Suprapubic skin (tissue), 4 donors: ENCODE measurements around the gene STX8. TPM values are rescaled to one million over a fixed set of nuclear protein-coding genes. Genes with fewer than 3 reads are reported as not detected.
A peak's percentile ranks its signal among the peaks of the same experiment; 100 is the strongest.

Source experiments
- DNase-seq, 2 donors: peaks; one replicate each; pipeline ENCODE4 v3.0.0-alpha.2; 2019; ENCODE audit warnings: low spot score in 2 of 2
- H3K27ac ChIP-seq: fragments of 200-600 bp; sonication (generic); one replicate; pipeline ENCODE4 v1.5.1; 2019
- H3K27me3 ChIP-seq: fragments of 200-600 bp; sonication (generic); one replicate; pipeline ENCODE4 v1.5.1; 2019
- H3K36me3 ChIP-seq: fragments of 200-600 bp; sonication (generic); one replicate; pipeline ENCODE4 v1.5.1; 2019
- H3K4me1 ChIP-seq: fragments of 200-600 bp; sonication (generic); one replicate; pipeline ENCODE4 v1.5.1; 2019
- H3K4me3 ChIP-seq: fragments of 200-600 bp; sonication (generic); one replicate; pipeline ENCODE4 v1.5.1; 2019; ENCODE audit warnings: mild to moderate bottlenecking
- H3K9me3 ChIP-seq: fragments of 200-600 bp; sonication (generic); one replicate; pipeline ENCODE4 v1.5.1; 2019
- CTCF ChIP-seq, 2 donors: fragments of 200-600 bp in 1 of 2; fragments of 450-650 bp in 1 of 2; sonication (generic) in 1 of 2; IDR thresholded peaks; one replicate each; pipeline ENCODE4 v1.5.1; 2016 to 2019; ENCODE audit warnings: antibody characterized with exemption in 2 of 2, mild to moderate bottlenecking in 1 of 2, moderate library complexity in 1 of 2
- EP300 ChIP-seq: sonication (generic); formaldehyde crosslinking; IDR thresholded peaks from one replicate; pipeline ENCODE4 v1.6.1; 2017; ENCODE audit warnings: antibody characterized with exemption
- POLR2A ChIP-seq, 2 donors: fragments of 450-650 bp; IDR thresholded peaks; one replicate each; pipeline ENCODE4 v1.6.1; 2017; ENCODE audit warnings: antibody characterized with exemption in 2 of 2, mild to moderate bottlenecking in 2 of 2, moderate library complexity in 2 of 2
- POLR2AphosphoS5 ChIP-seq, 3 donors: sonication (generic); formaldehyde crosslinking; IDR thresholded peaks; one replicate each; pipeline ENCODE4 v1.6.1; 2017; ENCODE audit warnings: antibody characterized with exemption in 3 of 3
- WGBS: methylation state at CpG from one replicate; pipeline ENCODE4 v1.1.5; 2018; 5-methylcytosine and 5-hydroxymethylcytosine counted together
- total RNA-seq, 4 donors: library from RNA; depleted of rRNA; stranded (reverse); fragments of >200 nt; gene quantifications; one replicate each; pipeline ENCODE4 v1.1.0, GENCODE V29; 2016

Gene STX8
- total RNA-seq, 4 donors from 2014 or later: 21.5 to 74.0 (median 38.4) TPM

DNA sequence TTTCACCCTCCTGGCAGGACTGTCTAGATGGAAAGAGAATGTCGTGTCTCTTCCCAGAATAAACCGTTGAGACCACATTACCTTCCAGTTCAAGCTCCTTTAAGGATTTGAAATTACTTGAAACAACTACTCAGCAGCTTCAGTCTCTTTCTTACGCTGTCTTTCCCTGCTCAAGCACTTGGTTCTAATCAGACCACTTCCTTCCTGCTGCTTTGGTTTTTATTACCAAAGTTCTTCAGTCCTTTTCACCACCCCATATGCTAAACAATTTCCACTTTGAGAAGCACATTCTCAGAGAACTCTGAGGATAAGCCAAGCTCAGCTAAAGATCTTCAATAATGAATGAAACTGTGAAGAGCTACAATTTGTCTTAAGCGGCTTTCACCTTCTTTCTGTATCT lies 105.4 kb downstream of the STX8 start:
- no peak overlapping the region for H3K4me3 ChIP-seq
- no peaks in the 10 kb centered on the region for H3K9me3 ChIP-seq
- TF ChIP-seq CTCF (IDR thresholded peaks at IDR 0.05) (no peak), POLR2A (IDR thresholded peaks at IDR 0.05) (no peak), EP300 (no peak), POLR2AphosphoS5 (IDR thresholded peaks at IDR 0.05) (no peak)
- H3K4me1 ChIP-seq: no peaks in the 10 kb centered on the region
- H3K27me3 ChIP-seq: no peaks in the 10 kb centered on the region
- DNase-seq: no peak
- no peaks in the 10 kb centered on the region for H3K36me3 ChIP-seq
- WGBS: 58% methylated on average over 4 of the region's 4 CpGs
- no peak overlapping the region for H3K27ac ChIP-seq

GRCh38 chr17:9468937-9469336 lies 106.7 kb downstream of the STX8 start:
- TF ChIP-seq EP300 (no peak), POLR2A (IDR thresholded peaks at IDR 0.05) (no peak), POLR2AphosphoS5 (IDR thresholded peaks at IDR 0.05) (no peak), CTCF (IDR thresholded peaks at IDR 0.05) (no peak)

GRCh38 chr17:9468532-9468931 lies 107.1 kb downstream of the STX8 start:
- no peak for DNase-seq
- H3K27me3 ChIP-seq: no peaks in the 10 kb centered on the region
- 92% methylated on average over 8 of the region's 10 CpGs for WGBS

More at GRCh38 chr17:9468937-9469336, 106.7 kb downstream of the STX8 start:
- no peaks in the 10 kb centered on the region for H3K4me1 ChIP-seq
- H3K27me3 ChIP-seq: no peaks in the 10 kb centered on the region
- WGBS: 92% methylated on average over 4 of the region's 4 CpGs
- H3K36me3 ChIP-seq: no peaks in the 10 kb centered on the region
- no peak for DNase-seq
- H3K4me3 ChIP-seq: no peak overlapping the region
- no peak overlapping the region for H3K27ac ChIP-seq
- H3K9me3 ChIP-seq: no peaks in the 10 kb centered on the region

DNA sequence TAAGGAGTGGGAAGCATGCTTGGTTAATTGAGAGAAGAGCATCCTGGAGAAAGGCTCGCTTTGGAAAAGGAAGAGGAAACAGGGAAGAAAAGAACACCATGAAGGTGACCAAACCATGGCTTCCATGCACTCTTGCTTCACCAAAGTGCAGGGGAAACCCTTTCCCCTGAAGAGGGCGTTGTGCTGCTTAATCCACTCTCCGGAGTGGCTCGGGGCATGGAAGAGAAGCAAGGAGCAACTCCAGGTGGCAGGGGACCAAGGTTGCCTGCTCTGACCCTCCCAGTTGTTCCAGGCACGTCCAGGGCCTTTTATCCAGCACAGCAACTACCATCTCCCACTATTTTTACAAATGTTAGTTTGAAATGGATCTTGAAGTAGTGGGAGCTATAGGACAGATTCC lies 108.1 kb downstream of the STX8 start:
- no peak for DNase-seq
- TF ChIP-seq CTCF (IDR thresholded peaks at IDR 0.05) (no peak), EP300 (no peak), POLR2AphosphoS5 (IDR thresholded peaks at IDR 0.05) (no peak), POLR2A (IDR thresholded peaks at IDR 0.05) (no peak)
- Histone ChIP-seq H3K27ac (no peak overlapping the region), H3K27me3 (no peaks in the 10 kb centered on the region), H3K4me3 (no peak overlapping the region), H3K9me3 (no peaks in the 10 kb centered on the region), H3K36me3 (no peaks in the 10 kb centered on the region), H3K4me1 (no peaks in the 10 kb centered on the region)
- 71% methylated on average over 5 of the region's 5 CpGs for WGBS

More at GRCh38 chr17:9468532-9468931, 107.1 kb downstream of the STX8 start:
- TF ChIP-seq POLR2AphosphoS5 (IDR thresholded peaks at IDR 0.05): no peak
- TF ChIP-seq POLR2A (IDR thresholded peaks at IDR 0.05): no peak
- no peak for TF ChIP-seq EP300
- H3K4me1 ChIP-seq: no peaks in the 10 kb centered on the region
- H3K36me3 ChIP-seq: no peaks in the 10 kb centered on the region
- no peak overlapping the region for H3K27ac ChIP-seq
- no peaks in the 10 kb centered on the region for H3K9me3 ChIP-seq
- no peak overlapping the region for H3K4me3 ChIP-seq

DNA sequence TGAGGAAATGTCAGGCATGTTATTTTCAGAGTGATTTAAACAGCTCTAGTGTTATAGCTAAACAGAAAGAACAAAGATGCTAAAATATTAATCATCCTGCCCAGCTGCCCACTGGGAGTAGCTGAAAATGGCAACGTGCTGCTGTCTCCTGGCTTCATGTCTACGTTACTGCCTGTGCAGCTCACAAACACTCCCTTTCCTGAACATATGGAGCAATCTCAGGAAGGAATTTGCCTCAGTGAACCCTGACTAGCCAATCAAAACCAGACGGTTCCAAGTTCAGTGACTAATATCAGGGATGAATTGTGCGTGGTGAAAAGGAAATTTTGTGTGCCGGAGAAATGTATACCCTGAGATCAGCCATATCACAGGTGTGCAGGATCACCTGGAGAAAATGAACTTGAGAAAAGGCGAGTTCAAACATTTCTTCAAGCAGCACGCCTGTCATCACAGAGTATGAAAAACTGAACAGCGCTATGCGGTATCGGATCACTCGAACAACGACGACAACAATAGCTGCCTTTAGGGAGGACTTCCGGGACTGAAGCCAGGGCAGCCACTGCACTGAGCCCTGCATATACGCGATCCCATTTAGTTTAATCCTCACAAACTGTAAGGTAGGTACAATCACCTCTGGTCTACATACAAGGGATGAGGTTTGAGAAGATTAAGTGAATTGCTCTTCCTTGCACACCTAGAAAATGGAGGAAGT lies 110.3 kb downstream of the STX8 start:
- DNase-seq: no peak
- H3K4me3 ChIP-seq: peak overlapping the region; percentile 8
- no peak overlapping the region for H3K27ac ChIP-seq

More for the DNA sequence above, 110.3 kb downstream of the STX8 start:
- no peaks in the 10 kb centered on the region for H3K27me3 ChIP-seq
- H3K9me3 ChIP-seq: no peaks in the 10 kb centered on the region
- WGBS: 66% methylated on average over 16 of the region's 16 CpGs
- H3K4me1 ChIP-seq: no peaks in the 10 kb centered on the region
- TF ChIP-seq EP300 (no peak), CTCF (IDR thresholded peaks at IDR 0.05) (no peak), POLR2A (IDR thresholded peaks at IDR 0.05) (no peak), POLR2AphosphoS5 (IDR thresholded peaks at IDR 0.05) (no peak)
- no peaks in the 10 kb centered on the region for H3K36me3 ChIP-seq
